Osteoblast (primary cell): Measurements from ENCODE around the gene STAT1. TPM values are rescaled to one million over a fixed set of nuclear protein-coding genes. Genes with fewer than 3 reads are reported as not detected.

ENCODE experiments used
- DNase-seq: peaks from one replicate; pipeline ENCODE4 v3.0.0; 2011; ENCODE audit warnings: low spot score, mixed read lengths; ENCODE audit not compliant: insufficient read length; ENCODE audit errors: missing footprints
- H2AFZ ChIP-seq: 2 replicates; pipeline ENCODE4 v1.6.0; 2011; ENCODE audit warnings: mild to moderate bottlenecking, low read length
- H3K27ac ChIP-seq: 2 replicates; pipeline ENCODE4 v1.5.1; 2011; ENCODE audit warnings: mild to moderate bottlenecking, low read depth, low read length, moderate library complexity
- H3K27me3 ChIP-seq: 2 replicates; pipeline ENCODE4 v1.6.0; 2012; ENCODE audit warnings: mild to moderate bottlenecking, control low read depth, inconsistent platforms, low read length, moderate library complexity; ENCODE audit not compliant: insufficient read depth
- H3K36me3 ChIP-seq: 2 replicates; pipeline ENCODE4 v1.5.1; 2011; ENCODE audit warnings: mild to moderate bottlenecking, low read length, control low read depth, moderate library complexity; ENCODE audit not compliant: insufficient read depth
- H3K4me1 ChIP-seq: 2 replicates; pipeline ENCODE4 v1.5.1; 2011; ENCODE audit warnings: mild to moderate bottlenecking, low read length, control low read depth, moderate library complexity; ENCODE audit not compliant: insufficient read depth
- H3K4me2 ChIP-seq: 2 replicates; pipeline ENCODE4 v1.6.0; 2011; ENCODE audit warnings: mild to moderate bottlenecking, low read length; ENCODE audit not compliant: insufficient read depth
- H3K4me3 ChIP-seq: fragments of 200-600 bp; sonication (generic); 3 replicates; pipeline ENCODE4 v1.5.1; 2012; ENCODE audit warnings: mild to moderate bottlenecking, low read length, inconsistent platforms; ENCODE audit not compliant: insufficient read depth
- H3K79me2 ChIP-seq: 2 replicates; pipeline ENCODE4 v1.6.0; 2012; ENCODE audit warnings: mild to moderate bottlenecking, low read length, control low read depth, inconsistent platforms; ENCODE audit not compliant: insufficient read depth
- H3K9me3 ChIP-seq: 2 replicates; pipeline ENCODE4 v1.5.1; 2011; ENCODE audit warnings: low read depth, low read length, control low read depth
- H4K20me1 ChIP-seq: 2 replicates; pipeline ENCODE4 v1.6.0; 2012; ENCODE audit warnings: mild to moderate bottlenecking, low read length, control low read depth; ENCODE audit not compliant: insufficient read depth
- CTCF ChIP-seq: IDR thresholded peaks from 2 replicates; pipeline ENCODE4 v1.5.1; 2011; ENCODE audit warnings: mild to moderate bottlenecking, low read depth, low read length, moderate library complexity; ENCODE audit errors: extremely low read depth
- total RNA-seq: library from RNA; depleted of rRNA; stranded (reverse); fragments of >200 nt; gene quantifications from 2 replicates; pipeline ENCODE4 v1.2.3, GENCODE V29; 2012

Gene STAT1
- total RNA-seq, 1 donor, result 530 TPM

GRCh38 chr2:191043438-191043837 lies 29.5 kb upstream of the STAT1 start:
- no peak overlapping the region for H3K4me3 ChIP-seq
- H3K79me2 ChIP-seq, result no peaks in the 10 kb centered on the region
- no peaks in the 10 kb centered on the region for H3K27me3 ChIP-seq
- no peak overlapping the region for H3K27ac ChIP-seq
- no peaks in the 10 kb centered on the region for H4K20me1 ChIP-seq
- H3K9me3 ChIP-seq, result no peaks in the 10 kb centered on the region
- DNase-seq, result peak; percentile 34
- H3K36me3 ChIP-seq, result no peaks in the 10 kb centered on the region
- H3K4me1 ChIP-seq, result peaks cover 56% of the 10 kb centered on the region
- no peak overlapping the region for H3K4me2 ChIP-seq
- no peak for TF ChIP-seq CTCF
- no peak overlapping the region for H2AFZ ChIP-seq

GRCh38 chr2:191041418-191042161 lies 27.6 kb upstream of the STAT1 start:
- H3K4me1 ChIP-seq, result peaks cover 50% of the 10 kb centered on the region
- H3K4me2 ChIP-seq, result peak overlapping the region; percentile 7
- H2AFZ ChIP-seq, result no peak overlapping the region
- H3K36me3 ChIP-seq, result no peaks in the 10 kb centered on the region
- no peaks in the 10 kb centered on the region for H3K27me3 ChIP-seq
- H3K9me3 ChIP-seq, result no peaks in the 10 kb centered on the region
- no peak overlapping the region for H3K4me3 ChIP-seq
- peak; percentile 43 for DNase-seq
- H4K20me1 ChIP-seq, result no peaks in the 10 kb centered on the region
- TF ChIP-seq CTCF, result no peak
- no peaks in the 10 kb centered on the region for H3K79me2 ChIP-seq
- no peak overlapping the region for H3K27ac ChIP-seq

- Histone ChIP-seq H3K9me3 (no peaks in the 10 kb centered on the region), H3K79me2 (no peaks in the 10 kb centered on the region), H3K27me3 (no peaks in the 10 kb centered on the region), H3K4me2 (no peak overlapping the region), H3K4me3 (no peak overlapping the region), H3K36me3 (no peaks in the 10 kb centered on the region), H4K20me1 (no peaks in the 10 kb centered on the region), H3K27ac (no peak overlapping the region), H3K4me1 (peaks cover 33% of the 10 kb centered on the region), H2AFZ (no peak overlapping the region)
- DNase-seq, result no peak
- TF ChIP-seq CTCF, result no peak
These were observed 25.6 kb upstream of the STAT1 start for GRCh38 chr2:191039616-191040015.

- no peak for DNase-seq
These were observed 24.8 kb upstream of the STAT1 start for GRCh38 chr2:191038741-191039140.

More at GRCh38 chr2:191038741-191039140, 24.8 kb upstream of the STAT1 start:
- Histone ChIP-seq H3K27me3 (no peaks in the 10 kb centered on the region), H3K4me1 (peaks cover 28% of the 10 kb centered on the region), H3K36me3 (no peaks in the 10 kb centered on the region), H3K4me3 (no peak overlapping the region), H3K4me2 (peak overlapping the region; percentile 1), H4K20me1 (no peaks in the 10 kb centered on the region), H3K27ac (peak overlapping the region; percentile 25), H2AFZ (no peak overlapping the region), H3K79me2 (no peaks in the 10 kb centered on the region), H3K9me3 (no peaks in the 10 kb centered on the region)
- TF ChIP-seq CTCF, result no peak
